ENCODE data around the gene EMX2.

EMX2 gene

DNA sequence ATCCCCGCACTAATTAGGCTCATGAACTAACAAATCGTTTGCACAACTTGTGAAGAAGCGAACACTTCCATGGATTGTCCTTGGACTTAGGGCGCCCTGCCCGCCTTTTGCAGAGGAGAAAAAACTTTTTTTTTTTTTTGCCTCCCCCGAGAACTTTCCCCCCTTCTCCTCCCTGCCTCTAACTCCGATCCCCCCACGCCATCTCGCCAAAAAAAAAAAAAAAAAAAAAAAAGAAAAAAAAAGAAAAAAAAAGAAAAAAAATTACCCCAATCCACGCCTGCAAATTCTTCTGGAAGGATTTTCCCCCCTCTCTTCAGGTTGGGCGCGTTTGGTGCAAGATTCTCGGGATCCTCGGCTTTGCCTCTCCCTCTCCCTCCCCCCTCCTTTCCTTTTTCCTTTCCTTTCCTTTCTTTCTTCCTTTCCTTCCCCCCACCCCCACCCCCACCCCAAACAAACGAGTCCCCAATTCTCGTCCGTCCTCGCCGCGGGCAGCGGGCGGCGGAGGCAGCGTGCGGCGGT is at the start of gene EMX2:
Gene EMX2, plus strand, starts transcription at position 41 of the 519 bp plus-strand sequence. CDS start 522 bp downstream, outside the sequence.
- DNase-seq (ENCODE audit: low read depth): no peak
- peak within 1 kb of the TSS; percentile 96 for H3K4me3 ChIP-seq (ENCODE audit: low read length)
- TF ChIP-seq, protein P1, sequence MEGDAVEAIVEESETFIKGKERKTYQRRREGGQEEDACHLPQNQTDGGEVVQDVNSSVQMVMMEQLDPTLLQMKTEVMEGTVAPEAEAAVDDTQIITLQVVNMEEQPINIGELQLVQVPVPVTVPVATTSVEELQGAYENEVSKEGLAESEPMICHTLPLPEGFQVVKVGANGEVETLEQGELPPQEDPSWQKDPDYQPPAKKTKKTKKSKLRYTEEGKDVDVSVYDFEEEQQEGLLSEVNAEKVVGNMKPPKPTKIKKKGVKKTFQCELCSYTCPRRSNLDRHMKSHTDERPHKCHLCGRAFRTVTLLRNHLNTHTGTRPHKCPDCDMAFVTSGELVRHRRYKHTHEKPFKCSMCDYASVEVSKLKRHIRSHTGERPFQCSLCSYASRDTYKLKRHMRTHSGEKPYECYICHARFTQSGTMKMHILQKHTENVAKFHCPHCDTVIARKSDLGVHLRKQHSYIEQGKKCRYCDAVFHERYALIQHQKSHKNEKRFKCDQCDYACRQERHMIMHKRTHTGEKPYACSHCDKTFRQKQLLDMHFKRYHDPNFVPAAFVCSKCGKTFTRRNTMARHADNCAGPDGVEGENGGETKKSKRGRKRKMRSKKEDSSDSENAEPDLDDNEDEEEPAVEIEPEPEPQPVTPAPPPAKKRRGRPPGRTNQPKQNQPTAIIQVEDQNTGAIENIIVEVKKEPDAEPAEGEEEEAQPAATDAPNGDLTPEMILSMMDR (conservative IDR thresholded peaks at IDR 0.05; ENCODE audit: low read length): no peak; the same call in 1 of the 2 replicates

DNA sequence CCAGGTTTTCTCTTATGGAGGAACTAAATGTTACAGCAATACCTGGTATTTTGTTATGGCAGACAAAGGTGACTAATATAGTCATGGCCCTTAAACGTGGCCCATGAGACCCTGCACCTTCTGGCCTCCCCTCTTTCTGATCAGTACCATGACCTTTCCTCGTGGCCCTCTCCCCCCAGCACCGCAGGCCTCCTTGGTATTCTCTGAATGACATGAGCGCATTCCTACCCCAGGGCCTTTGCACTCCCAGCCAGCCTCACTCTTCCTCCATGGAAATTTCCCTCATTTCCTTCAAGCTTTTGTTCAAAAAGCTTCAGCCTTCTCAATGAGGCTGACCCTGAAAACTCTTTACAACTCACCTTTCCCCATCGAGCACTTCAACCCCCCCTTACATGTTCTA is 46.5 kb upstream of the EMX2 start:
- DNase-seq (ENCODE audit: low read depth): no peak
- H3K4me3 ChIP-seq (ENCODE audit: low read length): no peak overlapping the region
- TF ChIP-seq, protein P1 (conservative IDR thresholded peaks at IDR 0.05; ENCODE audit: low read length): no peak

DNA sequence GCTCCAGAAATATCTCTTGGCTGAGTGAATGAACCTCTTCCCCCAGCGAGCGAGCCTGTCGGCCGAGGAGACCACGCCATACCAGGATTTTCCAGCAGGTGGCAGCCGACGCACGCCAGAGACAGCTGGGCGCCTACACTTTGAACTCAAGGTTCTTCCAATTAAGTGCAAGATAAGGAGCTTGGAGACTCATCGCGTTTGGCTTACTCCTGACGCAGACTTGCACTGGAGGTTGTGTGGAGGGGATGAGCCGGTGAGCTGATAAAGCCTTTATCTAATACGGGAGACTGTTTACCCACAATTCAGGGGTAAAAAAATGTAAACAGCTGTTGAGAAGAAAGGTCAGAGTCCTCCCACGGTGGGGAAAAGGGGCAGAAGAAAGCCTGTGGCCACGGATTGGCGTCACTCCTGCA is 45.9 kb upstream of the EMX2 start:
- H3K4me3 ChIP-seq (ENCODE audit: low read length): no peak overlapping the region
- TF ChIP-seq, protein P1 (conservative IDR thresholded peaks at IDR 0.05; ENCODE audit: low read length): peak; percentile 90
- peak; percentile 87 for DNase-seq (ENCODE audit: low read depth)

DNA sequence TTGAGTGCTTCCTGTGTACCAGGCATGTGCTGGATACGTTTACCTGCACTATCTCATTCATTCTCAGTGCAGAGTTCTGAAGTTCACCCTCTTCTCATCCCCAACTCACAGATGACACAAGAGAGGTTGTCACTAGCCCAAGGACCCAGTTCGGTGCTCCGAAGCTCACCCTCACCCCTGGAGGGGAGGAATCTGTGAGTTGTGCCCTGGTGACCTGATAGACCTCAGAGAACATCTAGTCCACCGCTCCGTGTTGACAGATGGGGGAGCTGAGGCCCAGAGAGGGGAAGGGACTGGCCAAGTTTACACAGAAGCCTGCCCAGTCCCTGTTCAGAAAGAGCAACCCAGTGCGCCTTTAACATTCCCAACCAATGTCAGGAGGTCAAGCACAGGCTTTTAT is 44.8 kb upstream of the EMX2 start:
- no peak for DNase-seq (ENCODE audit: low read depth)
- H3K4me3 ChIP-seq (ENCODE audit: low read length): no peak overlapping the region
- TF ChIP-seq, protein P1 (conservative IDR thresholded peaks at IDR 0.05; ENCODE audit: low read length): no peak

DNA sequence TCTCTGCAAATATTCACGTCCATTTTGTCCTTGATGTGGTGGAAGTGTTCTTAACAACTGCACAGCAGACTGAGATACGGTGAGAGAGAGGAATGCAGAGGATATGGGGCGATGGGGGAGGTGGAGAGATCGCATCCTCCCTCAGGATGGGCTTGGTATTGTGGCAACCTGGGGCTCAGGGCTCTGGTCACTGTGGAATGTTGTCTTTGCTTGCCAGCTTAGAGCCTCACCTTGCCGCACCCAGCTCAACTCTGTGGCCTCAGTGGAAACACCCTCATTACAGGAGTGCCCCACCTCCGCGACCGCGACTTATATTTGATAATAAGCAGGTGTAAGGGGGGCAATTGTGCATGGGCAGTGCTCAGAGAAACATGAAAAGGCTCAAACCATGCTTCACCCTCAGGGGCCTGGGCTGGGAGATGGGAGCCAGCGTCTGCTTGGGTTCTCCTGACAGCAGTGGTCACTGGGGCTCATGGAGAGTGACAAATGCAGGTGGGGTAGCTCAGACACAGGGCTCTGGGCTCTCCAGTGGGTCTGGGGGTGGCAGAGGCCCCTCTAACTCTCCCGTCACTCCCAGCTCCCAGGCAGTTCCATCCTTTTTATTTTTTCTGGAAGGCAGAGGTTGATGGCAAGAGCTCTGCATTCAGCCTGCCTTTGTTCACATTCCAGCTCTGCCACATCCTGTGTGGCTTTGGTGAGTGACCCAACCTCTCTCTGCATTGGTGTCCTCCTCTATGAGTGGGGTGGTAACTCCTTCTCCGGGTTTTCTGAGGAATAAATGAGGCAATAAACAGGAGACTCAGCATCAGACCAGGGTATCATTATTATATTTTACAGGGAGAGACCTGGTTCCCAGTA is 43.1 kb upstream of the EMX2 start:
- TF ChIP-seq, protein P1 (conservative IDR thresholded peaks at IDR 0.05; ENCODE audit: low read length): no peak
- no peak overlapping the region for H3K4me3 ChIP-seq (ENCODE audit: low read length)
- peak; percentile 77 for DNase-seq (ENCODE audit: low read depth)

DNA sequence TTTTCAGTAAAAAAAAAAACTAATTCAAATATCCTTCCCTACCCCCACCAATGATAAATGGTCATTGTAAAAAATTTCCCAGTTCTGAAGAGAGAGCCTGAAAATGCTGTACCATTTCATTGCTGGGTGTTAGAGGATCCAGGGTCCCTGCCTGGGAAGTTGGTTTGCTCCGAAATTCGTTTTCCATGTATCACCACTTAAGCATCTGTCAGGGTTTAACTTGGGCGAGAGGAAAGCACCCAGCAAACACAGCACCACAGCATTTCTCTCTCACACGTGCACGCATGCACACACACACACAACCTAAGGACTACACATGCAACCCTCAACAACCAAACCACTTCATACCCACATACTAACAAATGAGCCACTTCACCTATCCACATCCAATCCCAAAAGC is 42.1 kb upstream of the EMX2 start:
- no peak overlapping the region for H3K4me3 ChIP-seq (ENCODE audit: low read length)
- TF ChIP-seq, protein P1 (conservative IDR thresholded peaks at IDR 0.05; ENCODE audit: low read length): no peak
- no peak for DNase-seq (ENCODE audit: low read depth)

All from AG10803 (cell line).